Adrenal gland (tissue), 5 donors: ENCODE data around the gene IQSEC1.

ENCODE experiments used
- CTCF ChIP-seq, 6 experiments: fragments of 450-650 bp in 4 of 6; fragments of 200-600 bp in 2 of 6; sonication (generic) in 1 of 6; IDR thresholded peaks; 1 replicate in 5 of 6; 2 replicates in 1 of 6; pipeline versions ENCODE4 v1.5.1 to v1.8.0; 2016 to 2021; ENCODE audit warnings: antibody characterized with exemption in 6 of 6, mild to moderate bottlenecking in 2 of 6, moderate library complexity in 1 of 6
- POLR2A ChIP-seq, 2 donors: fragments of 450-650 bp; IDR thresholded peaks; one replicate each; pipeline ENCODE4 v1.6.1; 2017; ENCODE audit warnings: antibody characterized with exemption in 2 of 2, mild to moderate bottlenecking in 2 of 2, moderate library complexity in 1 of 2
- donor health status: DM: no; HTN: no; CAD: no.

GRCh38 chr3:12886106-12886679 is 187.0 kb downstream of the IQSEC1 start:
- TF ChIP-seq CTCF (IDR thresholded peaks at IDR 0.05) = no peak
- no peak for TF ChIP-seq POLR2A (IDR thresholded peaks at IDR 0.05)
